Gastrocnemius medialis (tissue), 4 donors: Measurements from ENCODE around the gene THOC7.

ENCODE experiments used
- POLR2A ChIP-seq, 2 donors: fragments of 450-650 bp; IDR thresholded peaks; one replicate each; pipeline ENCODE4 v1.6.1; 2017; ENCODE audit warnings: antibody characterized with exemption in 2 of 2, mild to moderate bottlenecking in 2 of 2, moderate library complexity in 2 of 2
- TF ChIP-seq, protein P1 (sequence below), 5 experiments: fragments of 450-650 bp in 3 of 5; fragments of 200-600 bp in 2 of 5; sonication (generic) in 2 of 5; IDR thresholded peaks in 4 of 5; conservative IDR thresholded peaks in 1 of 5; 1 replicate in 4 of 5; 2 replicates in 1 of 5; pipeline ENCODE4 v1.5.1; 2016 to 2019; ENCODE audit warnings: antibody characterized with exemption in 5 of 5, mild to moderate bottlenecking in 3 of 5, moderate library complexity in 3 of 5

DNA sequence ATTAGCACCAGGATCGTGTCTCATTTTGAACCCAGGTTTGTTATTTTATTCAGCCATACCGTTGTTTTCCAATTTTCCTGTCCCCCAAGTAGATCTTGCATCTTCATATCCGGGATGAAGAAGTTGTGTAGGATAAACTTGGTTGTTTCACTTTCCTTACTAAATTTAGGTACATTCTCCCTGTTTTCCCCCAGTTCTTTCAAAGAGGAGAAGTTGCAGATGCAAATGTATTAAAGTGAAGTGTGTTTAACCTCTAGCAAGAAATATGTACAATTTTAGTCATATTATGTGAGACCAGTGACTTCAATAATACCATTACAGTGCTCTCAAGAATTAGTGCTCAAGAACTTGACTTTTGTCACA, 1.3 kb upstream of the THOC7 start:
- TF ChIP-seq, protein P1, sequence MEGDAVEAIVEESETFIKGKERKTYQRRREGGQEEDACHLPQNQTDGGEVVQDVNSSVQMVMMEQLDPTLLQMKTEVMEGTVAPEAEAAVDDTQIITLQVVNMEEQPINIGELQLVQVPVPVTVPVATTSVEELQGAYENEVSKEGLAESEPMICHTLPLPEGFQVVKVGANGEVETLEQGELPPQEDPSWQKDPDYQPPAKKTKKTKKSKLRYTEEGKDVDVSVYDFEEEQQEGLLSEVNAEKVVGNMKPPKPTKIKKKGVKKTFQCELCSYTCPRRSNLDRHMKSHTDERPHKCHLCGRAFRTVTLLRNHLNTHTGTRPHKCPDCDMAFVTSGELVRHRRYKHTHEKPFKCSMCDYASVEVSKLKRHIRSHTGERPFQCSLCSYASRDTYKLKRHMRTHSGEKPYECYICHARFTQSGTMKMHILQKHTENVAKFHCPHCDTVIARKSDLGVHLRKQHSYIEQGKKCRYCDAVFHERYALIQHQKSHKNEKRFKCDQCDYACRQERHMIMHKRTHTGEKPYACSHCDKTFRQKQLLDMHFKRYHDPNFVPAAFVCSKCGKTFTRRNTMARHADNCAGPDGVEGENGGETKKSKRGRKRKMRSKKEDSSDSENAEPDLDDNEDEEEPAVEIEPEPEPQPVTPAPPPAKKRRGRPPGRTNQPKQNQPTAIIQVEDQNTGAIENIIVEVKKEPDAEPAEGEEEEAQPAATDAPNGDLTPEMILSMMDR (IDR thresholded peaks at IDR 0.05 in 4 of 5, conservative IDR thresholded peaks at IDR 0.05 in 1 of 5): no peak
- TF ChIP-seq POLR2A (IDR thresholded peaks at IDR 0.05): no peak
